Pancreas (tissue), 10 donors: ENCODE results near the gene HNRNPUL2. TPM values are rescaled to one million over a fixed set of nuclear protein-coding genes. Genes with fewer than 3 reads are reported as not detected.
"Not testable (repeated sequence)": the region's sequence is repeated elsewhere in the genome, so short reads cannot be mapped to it uniquely, and the experiment has no call there.

ENCODE experiments used
- ATAC-seq, 4 donors: fragments of 200-7000 bp; cut with Tn5 transposase; one replicate each; pipeline versions ENCODE4 v1.8.0 to v1.9.1; 2020; ENCODE audit warnings: mild to moderate bottlenecking in 4 of 4, moderate library complexity in 4 of 4
- DNase-seq, 6 donors: peaks; one replicate each; pipeline ENCODE4 v3.0.0-alpha.2; 2020
- FAIRE-seq: peaks from 2 replicates; lab custom pipeline; 2012; peaks lifted over from hg19 to GRCh38; lab: Jason Lieb, UNC
- H3K27ac ChIP-seq, 4 donors: fragments of 200-600 bp; sonication (generic); 1 replicate in 3 of 4; 2 replicates in 1 of 4; pipeline versions ENCODE4 v1.5.0 to v1.8.0; 2020
- H3K27me3 ChIP-seq, 4 donors: fragments of 200-600 bp; one replicate each; pipeline ENCODE4 v1.8.0; 2021
- H3K36me3 ChIP-seq, 3 donors: fragments of 200-600 bp; sonication (generic) in 1 of 3; one replicate each; pipeline versions ENCODE4 v1.5.0 to v1.8.0; 2020 to 2021
- H3K4me1 ChIP-seq, 3 donors: fragments of 200-600 bp; one replicate each; pipeline ENCODE4 v1.8.0; 2021
- H3K4me3 ChIP-seq, 4 donors: fragments of 200-600 bp; sonication (generic) in 2 of 4; one replicate each; pipeline versions ENCODE4 v1.5.0 to v1.8.0; 2020 to 2021
- H3K9me3 ChIP-seq, 4 donors: fragments of 200-600 bp; one replicate each; pipeline ENCODE4 v1.8.0; 2021
- CTCF ChIP-seq, 4 donors: fragments of 200-600 bp; sonication (generic) in 3 of 4; IDR thresholded peaks; one replicate each; pipeline versions ENCODE4 v1.5.0 to v1.8.0; 2021; ENCODE audit warnings: antibody characterized with exemption in 4 of 4
- WGBS, 2 donors: extraction: QIAGEN DNeasy Blood & Tissue Kit; methylation state at CpG; one replicate each; pipeline ENCODE4 v1.1.7; 2013; 5-methylcytosine and 5-hydroxymethylcytosine counted together
- intact Hi-C, 3 donors: fragments of 100-400 bp; cut with DNase I; formaldehyde crosslinking; loops; one replicate each; pipeline versions ENCODE4 v1.11.1 to v1.14.2; 2022
- polyA plus RNA-seq, 2 donors: library from polyadenylated mRNA; stranded (reverse); fragments of 200-250 nt; gene quantifications; one replicate each; pipeline ENCODE4 v1.2.3, GENCODE V29; 2013
- total RNA-seq, 6 donors: library from RNA; stranded (reverse); fragmentation: NEBNext Ultra II Directional in 4 of 6; extraction: Animal tissue kit (Norgen Biotek cat#: 25700) in 4 of 6; gene quantifications; one replicate each; pipeline versions ENCODE4 v1.2.1 to v1.2.4, GENCODE V29; 2021 to 2023
- donor health status: healthy with polysubstance abuse.
- donor health status: DM: no; HTN: no; CAD: no; lungs with moderate emphysema.
- donor health status: DM: no; HTN: no; CAD: no.
- donor health status: control.
- donor health status: control.
- donor health status: Bipolar disorder and iron deficiency.
- donor health status: DM: yes; HTN: yes; CAD: no.
- donor health status: DM: no; HTN: no; CAD: no.
- donor health status: DM: no; HTN: no; CAD: no.
- donor health status: DM: yes; HTN: yes; CAD: no.

Gene HNRNPUL2
- total and polyA plus RNA-seq, 8 donors = 17.5 to 26.2 (median 18.6) TPM

GRCh38 chr11:62770778-62771143 lies 43.5 kb upstream of the HNRNPUL2 start:
- DNase-seq = peak in 1 of 6 donors; percentile 32
- Histone ChIP-seq H3K27ac (peak overlapping the region; percentile 94 to 97 (median 97)), H3K36me3 (peaks cover 0 to 9% (median 4%) of the 10 kb centered on the region in 3 donors), H3K4me1 (peaks cover 6 to 9% (median 7%) of the 10 kb centered on the region in 3 donors), H3K9me3 (no peaks in the 10 kb centered on the region), H3K4me3 (peak overlapping the region; percentile 10 to 66 (median 60)), H3K27me3 (no peaks in the 10 kb centered on the region)
- intact Hi-C loops = no loop called here
- FAIRE-seq = no peak
- whole genome bisulfite sequencing, 2 donors = 1 to 2% methylated on average over 18 of the region's 18 CpGs
- TF ChIP-seq CTCF (IDR thresholded peaks at IDR 0.05) = no peak
- peak in 3 of 4 donors; percentile 2 to 10 (median 3) for ATAC-seq

GRCh38 chr11:62760867-62761227 lies 33.6 kb upstream of the HNRNPUL2 start:
- ATAC-seq, H3K36me3 ChIP-seq, DNase-seq, FAIRE-seq, H3K27me3 ChIP-seq, intact Hi-C loops, H3K9me3 ChIP-seq: not testable (repeated sequence)
- WGBS, 2 donors = 27 to 33% methylated on average over 9 of the region's 9 CpGs
- Histone ChIP-seq H3K27ac (peak overlapping the region in 1 of 4 donors; percentile 73), H3K4me1 (peaks cover 6 to 11% (median 7%) of the 10 kb centered on the region in 3 donors), H3K4me3 (peak overlapping the region in 2 of 4 donors; percentile 67 to 80)

- FAIRE-seq = no peak
- no peaks in the 10 kb centered on the region for H3K27me3 ChIP-seq
- peaks cover 7 to 14% (median 7%) of the 10 kb centered on the region in 3 donors for H3K4me1 ChIP-seq
- DNase-seq = no peak
- no peaks in the 10 kb centered on the region for H3K9me3 ChIP-seq
- H3K27ac ChIP-seq = no peak overlapping the region
- no peak for ATAC-seq
- no peaks in the 10 kb centered on the region for H3K36me3 ChIP-seq
- 65 to 71% methylated on average over 9 of the region's 9 CpGs for WGBS, 2 donors
- intact Hi-C loops = no loop called here
- H3K4me3 ChIP-seq = no peak overlapping the region
- TF ChIP-seq CTCF (IDR thresholded peaks at IDR 0.05) = no peak
Observed at GRCh38 chr11:62757846-62758788, 30.9 kb upstream of the HNRNPUL2 start.

- Histone ChIP-seq H3K27ac (no peak overlapping the region), H3K4me3 (no peak overlapping the region), H3K9me3 (no peaks in the 10 kb centered on the region), H3K27me3 (no peaks in the 10 kb centered on the region), H3K4me1 (peaks cover 0 to 12% (median 6%) of the 10 kb centered on the region in 3 donors), H3K36me3 (no peaks in the 10 kb centered on the region)
- 68 to 71% methylated on average over 10 of the region's 10 CpGs for WGBS, 2 donors
- intact Hi-C loops = no loop called here
- FAIRE-seq = no peak
- DNase-seq = no peak
- TF ChIP-seq CTCF (IDR thresholded peaks at IDR 0.05) = no peak
- ATAC-seq = no peak
Observed at GRCh38 chr11:62755086-62755615, 27.9 kb upstream of the HNRNPUL2 start.

GRCh38 chr11:62753736-62754603 lies 26.7 kb upstream of the HNRNPUL2 start, which contains the start of gene ZBTB3:
Gene ZBTB3, minus strand, starts transcription at chr11:62754160. Its CDS starts 496 bp downstream, at chr11:62753664.
- TF ChIP-seq CTCF (IDR thresholded peaks at IDR 0.05) = no peak
- no peaks in the 10 kb centered on the region for H3K9me3 ChIP-seq
- H3K27ac ChIP-seq = peak within 1 kb of the TSS; percentile 48 to 92 (median 78)
- H3K4me3 ChIP-seq = peak within 1 kb of the TSS; percentile 18 to 61 (median 56)
- DNase-seq (peak; percentile 93 to 98 (median 98)), FAIRE-seq (peak; percentile 65), ATAC-seq (peak; percentile 94 to 98 (median 96))
- H3K27me3 ChIP-seq = no peaks in the 10 kb centered on the region
- intact Hi-C loops = no loop called here
- WGBS, 2 donors = 0% methylated on average over 47 of the region's 47 CpGs
- H3K36me3 ChIP-seq = no peaks in the 10 kb centered on the region
- H3K4me1 ChIP-seq = peaks cover 0 to 12% (median 6%) of the 10 kb centered on the region in 3 donors
